DMS153 treated with DMSO at 0.1 percent for 48 hours (cell line): ENCODE results near the gene HNRNPK.

Experiments
- DNase-seq: peaks from one replicate; lab custom pipeline; 2025; ENCODE audit not compliant: unreplicated experiment; lab: John Stamatoyannopoulos, UW

HNRNPK gene

GRCh38 chr9:83934569-83935275 is 45.3 kb downstream of the HNRNPK start:
- DNase-seq, result no peak

GRCh38 chr9:83933790-83934189 is 46.2 kb downstream of the HNRNPK start:
- no peak for DNase-seq

- DNase-seq, result no peak
Observed at GRCh38 chr9:83932851-83933250, 47.2 kb downstream of the HNRNPK start.

- no peak for DNase-seq
Observed at GRCh38 chr9:83932011-83932410, 48.0 kb downstream of the HNRNPK start.

- DNase-seq, result no peak
Observed at GRCh38 chr9:83930881-83931280, 49.1 kb downstream of the HNRNPK start.

GRCh38 chr9:83927591-83927990 is 52.4 kb downstream of the HNRNPK start:
- DNase-seq, result no peak

- peak; percentile 92 for DNase-seq
Observed at GRCh38 chr9:83920927-83921707, 58.9 kb downstream of the HNRNPK start, which contains the start of gene KIF27. Gene KIF27, minus strand, starts transcription at chr9:83921432. Its CDS starts 5,841 bp downstream, at chr9:83915591.

- DNase-seq, result no peak
Observed at GRCh38 chr9:83920469-83920926, 59.5 kb downstream of the HNRNPK start.

- DNase-seq, result no peak
Observed at GRCh38 chr9:83919111-83919510, 60.9 kb downstream of the HNRNPK start.
